ENCODE data around the gene OR52B2.

Gene OR52B2

GRCh38 chr11:6170226-6170625, at the start of gene OR52B2:
Gene OR52B2 (minus strand): TSS chr11:6170326. CDS start chr11:6170326, 0 bp downstream.
- DNase-seq, result no peak

GRCh38 chr11:6219359-6219758, 49.2 kb upstream of the OR52B2 start:
- no peak for DNase-seq

- no peak for DNase-seq
Observed at GRCh38 chr11:6217722-6218121, 47.6 kb upstream of the OR52B2 start.

- no peak for DNase-seq
Observed at GRCh38 chr11:6216501-6216900, 46.4 kb upstream of the OR52B2 start.

GRCh38 chr11:6214530-6214929, 44.4 kb upstream of the OR52B2 start:
- no peak for DNase-seq

- DNase-seq, result no peak
Observed at GRCh38 chr11:6210274-6210955, 40.3 kb upstream of the OR52B2 start.

GRCh38 chr11:6209801-6210200, 39.7 kb upstream of the OR52B2 start:
- DNase-seq, result no peak

GRCh38 chr11:6206456-6207180, 36.5 kb upstream of the OR52B2 start:
- no peak for DNase-seq

GRCh38 chr11:6205366-6205765, 35.2 kb upstream of the OR52B2 start, which contains the start of gene C11orf42:
Gene C11orf42 (plus strand): TSS chr11:6205557. CDS start chr11:6205616, 59 bp downstream.
- DNase-seq, result no peak

- no peak for DNase-seq
Observed at GRCh38 chr11:6204706-6205105, 34.6 kb upstream of the OR52B2 start.

- no peak for DNase-seq
Observed at GRCh38 chr11:6203327-6203726, 33.2 kb upstream of the OR52B2 start.

GRCh38 chr11:6202041-6202440, 31.9 kb upstream of the OR52B2 start:
- DNase-seq, result no peak

GRCh38 chr11:6201481-6201880, 31.4 kb upstream of the OR52B2 start:
- DNase-seq, result no peak

- no peak for DNase-seq
Observed at GRCh38 chr11:6200975-6201374, 30.8 kb upstream of the OR52B2 start.

GRCh38 chr11:6199174-6199810, 29.2 kb upstream of the OR52B2 start, which contains the start of gene OR52W1:
Gene OR52W1 (plus strand): TSS chr11:6199224. CDS start chr11:6199224, 0 bp downstream.
- no peak for DNase-seq

GRCh38 chr11:6197466-6198200, 27.5 kb upstream of the OR52B2 start:
- DNase-seq, result no peak

- DNase-seq, result no peak
Observed at GRCh38 chr11:6196396-6196795, 26.3 kb upstream of the OR52B2 start.

- no peak for DNase-seq
Observed at GRCh38 chr11:6194065-6194581, 24.0 kb upstream of the OR52B2 start.

- DNase-seq, result no peak
Observed at GRCh38 chr11:6191742-6192141, 21.6 kb upstream of the OR52B2 start.

GRCh38 chr11:6175440-6175839, 5.3 kb upstream of the OR52B2 start:
- no peak for DNase-seq

- no peak for DNase-seq
Observed at GRCh38 chr11:6156628-6157359, 13.3 kb downstream of the OR52B2 start.

GRCh38 chr11:6152126-6152525, 18.0 kb downstream of the OR52B2 start:
- no peak for DNase-seq

Measured in stimulated activated CD4-positive, alpha-beta T cell treated with anti-CD3 and anti-CD28 coated beads, Interleukin-1b, Interleukin-23, amount 100 ng/mL, for 48 hours (primary cell).